HAP-1 (cell line): ENCODE results near the gene ADO.

Experiments used
- DNase-seq, 2 experiments: peaks; one replicate each; pipeline ENCODE4 v3.0.0-alpha.2; 2016 to 2020; ENCODE audit warnings: low spot score in 2 of 2
- H3K27me3 ChIP-seq: fragments of 250-450 bp; sonication (Bioruptor Pico); 2 replicates; pipeline ENCODE4 v1.5.1; 2020; ENCODE audit warnings: low read depth, mild to moderate bottlenecking, moderate library complexity
- H3K36me3 ChIP-seq: fragments of 250-450 bp; sonication (Bioruptor Pico); replicated peaks from 2 replicates; pipeline ENCODE4 v1.5.1; 2020; ENCODE audit warnings: mild to moderate bottlenecking
- H3K4me1 ChIP-seq: fragments of 250-450 bp; sonication (Bioruptor Pico); 2 replicates; pipeline ENCODE4 v1.5.1; 2020; ENCODE audit warnings: mild to moderate bottlenecking
- H3K4me3 ChIP-seq: fragments of 250-450 bp; sonication (Bioruptor Pico); 2 replicates; pipeline ENCODE4 v1.5.1; 2020; ENCODE audit warnings: mild to moderate bottlenecking, moderate library complexity
- H3K9me3 ChIP-seq: fragments of 250-450 bp; sonication (Bioruptor Pico); 2 replicates; pipeline ENCODE4 v1.5.1; 2020; ENCODE audit warnings: mild to moderate bottlenecking, moderate library complexity
- in situ Hi-C: fragments of 300-500 bp; cut with MboI; formaldehyde crosslinking; loops from 3 replicates; pipeline ENCODE4 v1.14.3; 2020; ENCODE audit warnings: low sequenced_read_pairs, inconsistent platforms, mixed read lengths

The ADO gene

GRCh38 chr10:62817121-62817765 lies 12.7 kb downstream of the ADO start:
- in situ Hi-C loops = loop anchor here (10.0 kb wide), 1 partner anchor 202 kb away; no protein-coding TSS in a partner anchor
- Histone ChIP-seq H3K27me3 (peaks cover 19% of the 10 kb centered on the region), H3K9me3 (no peaks in the 10 kb centered on the region), H3K4me3 (peak overlapping the region; percentile 86), H3K4me1 (peaks cover 8% of the 10 kb centered on the region), H3K36me3 (no peaks in the 10 kb centered on the region)
- peak; percentile 11 to 58 for DNase-seq

- peaks cover 19% of the 10 kb centered on the region for H3K27me3 ChIP-seq
- H3K36me3 ChIP-seq = no peaks in the 10 kb centered on the region
- H3K4me3 ChIP-seq = peak overlapping the region; percentile 86
- in situ Hi-C loops = loop anchor here (10.0 kb wide), 1 partner anchor 203 kb away; no protein-coding TSS in a partner anchor
- peak; percentile 74 to 83 for DNase-seq
- peaks cover 8% of the 10 kb centered on the region for H3K4me1 ChIP-seq
- H3K9me3 ChIP-seq = no peaks in the 10 kb centered on the region
These were observed 13.4 kb downstream of the ADO start for GRCh38 chr10:62817766-62818425.

- Histone ChIP-seq H3K4me3 (0 out of 2 replicates have a peak overlapping the region, but pooled peaks have one; percentile 4), H3K27me3 (peaks cover 19% of the 10 kb centered on the region)
- in situ Hi-C loops = loop anchor here (10.0 kb wide), 1 partner anchor 204 kb away; no protein-coding TSS in a partner anchor
These were observed 14.0 kb downstream of the ADO start for GRCh38 chr10:62818426-62819011.

GRCh38 chr10:62819141-62819920 lies 14.8 kb downstream of the ADO start:
- peaks cover 19% of the 10 kb centered on the region for H3K27me3 ChIP-seq
- no peak overlapping the region for H3K4me3 ChIP-seq
- no peaks in the 10 kb centered on the region for H3K9me3 ChIP-seq
- H3K36me3 ChIP-seq = no peaks in the 10 kb centered on the region
- in situ Hi-C loops = loop anchor here (10.0 kb wide), 1 partner anchor 205 kb away; no protein-coding TSS in a partner anchor
- peak in 1 of 2 experiments; percentile 14 for DNase-seq
- peaks cover 8% of the 10 kb centered on the region for H3K4me1 ChIP-seq

More at GRCh38 chr10:62818426-62819011, 14.0 kb downstream of the ADO start:
- DNase-seq = peak in 1 of 2 experiments; percentile 56
- peaks cover 8% of the 10 kb centered on the region for H3K4me1 ChIP-seq
- no peaks in the 10 kb centered on the region for H3K9me3 ChIP-seq
- H3K36me3 ChIP-seq = no peaks in the 10 kb centered on the region

GRCh38 chr10:62820586-62820985 lies 16.1 kb downstream of the ADO start:
- Histone ChIP-seq H3K4me3 (no peak overlapping the region), H3K27me3 (peaks cover 12% of the 10 kb centered on the region), H3K9me3 (no peaks in the 10 kb centered on the region), H3K36me3 (no peaks in the 10 kb centered on the region), H3K4me1 (peaks cover 8% of the 10 kb centered on the region)
- no peak for DNase-seq
- in situ Hi-C loops = no loop called here

- no peak for DNase-seq
- Histone ChIP-seq H3K9me3 (no peaks in the 10 kb centered on the region), H3K4me1 (no peaks in the 10 kb centered on the region), H3K36me3 (no peaks in the 10 kb centered on the region), H3K27me3 (no peaks in the 10 kb centered on the region), H3K4me3 (no peak overlapping the region)
- in situ Hi-C loops = no loop called here
These were observed 21.8 kb downstream of the ADO start for GRCh38 chr10:62826273-62826672.

- Histone ChIP-seq H3K36me3 (no peaks in the 10 kb centered on the region), H3K9me3 (no peaks in the 10 kb centered on the region), H3K4me3 (no peak overlapping the region), H3K4me1 (no peaks in the 10 kb centered on the region), H3K27me3 (no peaks in the 10 kb centered on the region)
- no peak for DNase-seq
- in situ Hi-C loops = no loop called here
These were observed 25.1 kb downstream of the ADO start for GRCh38 chr10:62829622-62830021.

- Histone ChIP-seq H3K4me3 (no peak overlapping the region), H3K4me1 (no peaks in the 10 kb centered on the region), H3K9me3 (no peaks in the 10 kb centered on the region), H3K36me3 (no peaks in the 10 kb centered on the region), H3K27me3 (no peaks in the 10 kb centered on the region)
- DNase-seq = no peak
- in situ Hi-C loops = no loop called here
These were observed 26.2 kb downstream of the ADO start for GRCh38 chr10:62830679-62831078.

GRCh38 chr10:62831346-62831745 lies 26.8 kb downstream of the ADO start:
- Histone ChIP-seq H3K36me3 (no peaks in the 10 kb centered on the region), H3K9me3 (no peaks in the 10 kb centered on the region), H3K4me1 (no peaks in the 10 kb centered on the region), H3K27me3 (no peaks in the 10 kb centered on the region), H3K4me3 (no peak overlapping the region)
- no peak for DNase-seq
- in situ Hi-C loops = no loop called here

GRCh38 chr10:62839590-62839989 lies 35.1 kb downstream of the ADO start:
- in situ Hi-C loops = no loop called here
- H3K27me3 ChIP-seq = 0 out of 2 replicates have a peak, but pooled peaks cover 3% of the 10 kb centered on the region
- no peak for DNase-seq
- H3K4me1 ChIP-seq = no peaks in the 10 kb centered on the region
- no peaks in the 10 kb centered on the region for H3K9me3 ChIP-seq
- H3K36me3 ChIP-seq = no peaks in the 10 kb centered on the region
- no peak overlapping the region for H3K4me3 ChIP-seq

GRCh38 chr10:62842983-62843382 lies 38.5 kb downstream of the ADO start:
- in situ Hi-C loops = no loop called here
- no peak overlapping the region for H3K4me3 ChIP-seq
- no peaks in the 10 kb centered on the region for H3K36me3 ChIP-seq
- H3K9me3 ChIP-seq = no peaks in the 10 kb centered on the region; the same call in 1 of the 2 replicates
- no peak for DNase-seq
- H3K27me3 ChIP-seq = no peaks in the 10 kb centered on the region
- H3K4me1 ChIP-seq = no peaks in the 10 kb centered on the region

GRCh38 chr10:62843600-62843999 lies 39.1 kb downstream of the ADO start:
- H3K9me3 ChIP-seq = no peaks in the 10 kb centered on the region; the same call in 1 of the 2 replicates
- in situ Hi-C loops = no loop called here
- H3K36me3 ChIP-seq = no peaks in the 10 kb centered on the region
- DNase-seq = no peak
- H3K4me3 ChIP-seq = no peak overlapping the region
- no peaks in the 10 kb centered on the region for H3K4me1 ChIP-seq
- H3K27me3 ChIP-seq = no peaks in the 10 kb centered on the region

- Histone ChIP-seq H3K4me3 (no peak overlapping the region), H3K9me3 (no peaks in the 10 kb centered on the region; the same call in 1 of the 2 replicates), H3K27me3 (no peaks in the 10 kb centered on the region), H3K36me3 (no peaks in the 10 kb centered on the region), H3K4me1 (no peaks in the 10 kb centered on the region)
- in situ Hi-C loops = no loop called here
- no peak for DNase-seq
These were observed 39.9 kb downstream of the ADO start for GRCh38 chr10:62844280-62845011.
